ENCODE data around the gene SOX13.
A peak's percentile ranks its signal among the peaks of the same experiment; 100 is the strongest.

The SOX13 gene

GRCh38 chr1:204091066-204091465 is 18.2 kb downstream of the SOX13 start:
- H2BK12ac ChIP-seq (ENCODE audit: low read length), result no peak overlapping the region
- no peak overlapping the region for H4K91ac ChIP-seq (ENCODE audit: low read depth, low read length)
- WGBS (ENCODE audit: extremely low coverage, insufficient coverage, insufficient read length), result no CpG with 5 or more reads among the region's 7 CpGs
- no peak overlapping the region for H2BK5ac ChIP-seq (ENCODE audit: low read depth, low read length, poor library complexity)
- no peak overlapping the region for H3K14ac ChIP-seq (ENCODE audit: low read length)
- H3K23ac ChIP-seq (ENCODE audit: low read length), result no peak overlapping the region
- no peak overlapping the region for H2AFZ ChIP-seq (ENCODE audit: insufficient read depth, low read length, poor library complexity)
- DNase-seq, result no peak
- H3K18ac ChIP-seq (ENCODE audit: low read length), result no peak overlapping the region
- H3K4me3 ChIP-seq (ENCODE audit: low read depth, low read length), result no peak overlapping the region
- no peak overlapping the region for H4K8ac ChIP-seq (ENCODE audit: low read depth, low read length)
- no peak overlapping the region for H2AK5ac ChIP-seq (ENCODE audit: low read length)
- H3K79me2 ChIP-seq (ENCODE audit: control insufficient read depth, insufficient read depth, low read length, poor library complexity), result peaks cover 20% of the 10 kb centered on the region
- H3K9ac ChIP-seq (ENCODE audit: low read length), result no peak overlapping the region
- H4K12ac ChIP-seq (ENCODE audit: low read depth, low read length), result no peak overlapping the region
- H3K27ac ChIP-seq (ENCODE audit: low read depth, low read length), result no peak overlapping the region
- H3K4me2 ChIP-seq (ENCODE audit: low read length), result no peak overlapping the region
- H3K79me1 ChIP-seq (ENCODE audit: low read length), result peaks cover 4% of the 10 kb centered on the region
- no peaks in the 10 kb centered on the region for H3K9me3 ChIP-seq (ENCODE audit: insufficient read depth, low read depth, low read length)
- peaks cover 13 to 36% of the 10 kb centered on the region in 2 experiments for H3K4me1 ChIP-seq (ENCODE audit: control insufficient read depth in 1 of 2, insufficient read depth in 2 of 2, low read length in 2 of 2)
- no peaks in the 10 kb centered on the region for H3K36me3 ChIP-seq (ENCODE audit: control insufficient read depth in 1 of 2, insufficient read depth in 2 of 2, low read length in 2 of 2)
- no peak overlapping the region for H2BK120ac ChIP-seq (ENCODE audit: insufficient read depth, low read length, poor library complexity)
- H3K27me3 ChIP-seq (ENCODE audit: insufficient read depth, low read length), result no peaks in the 10 kb centered on the region
- H3K4ac ChIP-seq (ENCODE audit: low read depth, low read length), result peak overlapping the region; percentile 51

DNA sequence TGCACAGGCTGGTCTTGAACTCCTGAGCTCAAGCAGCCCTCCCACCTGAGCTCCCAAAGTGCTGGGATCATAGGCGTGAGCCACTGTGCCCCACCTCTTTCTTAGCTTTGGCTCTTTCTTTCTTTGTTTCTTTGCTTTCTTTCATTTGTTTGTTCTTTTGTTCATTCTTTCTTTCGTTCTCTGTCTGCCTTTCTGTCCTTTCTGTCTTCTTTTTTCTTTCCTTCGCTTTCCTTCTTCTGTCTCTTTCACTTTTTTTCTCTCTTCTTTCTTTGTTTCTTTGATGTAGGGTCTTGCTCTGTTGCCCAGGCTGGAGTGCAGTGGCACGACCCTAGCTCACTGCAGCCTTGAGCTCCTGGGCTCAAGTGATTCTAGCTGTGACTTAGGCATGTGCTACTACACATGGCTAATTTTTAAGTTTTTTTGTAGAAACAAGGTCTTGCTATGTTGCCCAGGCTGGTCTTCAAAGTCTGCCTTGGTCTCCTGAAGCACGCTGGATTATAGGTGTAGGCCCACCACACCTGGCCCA is 18.9 kb downstream of the SOX13 start:
- no peak overlapping the region for H4K12ac ChIP-seq (ENCODE audit: low read depth, low read length)
- H3K4me2 ChIP-seq (ENCODE audit: low read length), result no peak overlapping the region
- H3K4me1 ChIP-seq (ENCODE audit: control insufficient read depth in 1 of 2, insufficient read depth in 2 of 2, low read length in 2 of 2), result peaks cover 14 to 36% of the 10 kb centered on the region in 2 experiments
- no peak for DNase-seq
- no peak overlapping the region for H3K4me3 ChIP-seq (ENCODE audit: low read depth, low read length)
- H3K23ac ChIP-seq (ENCODE audit: low read length), result no peak overlapping the region
- H3K27ac ChIP-seq (ENCODE audit: low read depth, low read length), result no peak overlapping the region
- H2BK5ac ChIP-seq (ENCODE audit: low read depth, low read length, poor library complexity), result no peak overlapping the region
- no peak overlapping the region for H4K91ac ChIP-seq (ENCODE audit: low read depth, low read length)
- H3K36me3 ChIP-seq (ENCODE audit: control insufficient read depth in 1 of 2, insufficient read depth in 2 of 2, low read length in 2 of 2), result peaks cover 0 to under 1% of the 10 kb centered on the region in 2 experiments
- peaks cover 20% of the 10 kb centered on the region for H3K79me2 ChIP-seq (ENCODE audit: control insufficient read depth, insufficient read depth, low read length, poor library complexity)
- H4K8ac ChIP-seq (ENCODE audit: low read depth, low read length), result no peak overlapping the region
- H3K4ac ChIP-seq (ENCODE audit: low read depth, low read length), result no peak overlapping the region
- peaks cover 4% of the 10 kb centered on the region for H3K79me1 ChIP-seq (ENCODE audit: low read length)
- no peaks in the 10 kb centered on the region for H3K9me3 ChIP-seq (ENCODE audit: insufficient read depth, low read depth, low read length)
- H2BK12ac ChIP-seq (ENCODE audit: low read length), result no peak overlapping the region
- no peak overlapping the region for H3K18ac ChIP-seq (ENCODE audit: low read length)
- H3K14ac ChIP-seq (ENCODE audit: low read length), result no peak overlapping the region
- no CpG with 5 or more reads among the region's 5 CpGs for WGBS (ENCODE audit: extremely low coverage, insufficient coverage, insufficient read length)
- H3K27me3 ChIP-seq (ENCODE audit: insufficient read depth, low read length), result no peaks in the 10 kb centered on the region
- no peak overlapping the region for H2BK120ac ChIP-seq (ENCODE audit: insufficient read depth, low read length, poor library complexity)
- H3K9ac ChIP-seq (ENCODE audit: low read length), result no peak overlapping the region
- H2AFZ ChIP-seq (ENCODE audit: insufficient read depth, low read length, poor library complexity), result no peak overlapping the region
- H2AK5ac ChIP-seq (ENCODE audit: low read length), result no peak overlapping the region

DNA sequence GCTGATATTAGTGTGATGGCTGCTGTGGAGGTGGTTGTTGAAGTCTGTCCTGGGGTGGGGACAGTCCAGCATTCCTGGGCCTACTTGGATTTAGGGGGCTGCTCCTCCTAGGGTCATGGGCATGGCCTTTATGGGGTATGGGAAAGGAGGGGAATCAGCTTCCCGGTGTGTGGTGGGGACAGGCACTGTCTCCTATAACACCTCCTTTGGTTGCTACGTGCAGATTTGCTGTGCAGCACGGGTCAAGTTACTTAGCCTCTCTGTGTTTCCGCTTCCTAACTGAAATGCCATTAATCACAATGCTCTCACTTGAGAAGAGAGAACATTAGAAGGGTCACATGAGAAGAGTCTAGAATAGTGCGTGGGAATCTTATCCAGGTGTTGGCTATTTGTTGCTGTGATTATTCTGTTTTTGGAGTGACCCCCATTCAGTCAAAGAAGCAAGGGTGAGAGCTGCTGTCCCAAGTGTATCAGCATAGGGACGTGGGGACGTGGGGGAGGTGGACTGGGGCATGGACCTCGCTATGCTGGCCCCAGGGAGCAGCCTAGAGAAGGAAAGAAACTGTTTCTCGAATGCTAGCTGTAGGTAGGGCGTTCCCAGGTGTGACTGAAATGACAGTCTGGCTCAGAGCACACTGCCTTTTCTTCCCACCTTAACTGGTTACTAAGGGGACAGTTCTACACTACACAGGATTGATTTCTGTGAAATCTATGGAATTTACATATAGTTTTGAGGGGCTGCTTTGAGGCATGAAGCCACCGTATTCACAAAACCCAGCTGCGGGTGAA is 19.9 kb downstream of the SOX13 start:
- no CpG with 5 or more reads among the region's 12 CpGs for WGBS (ENCODE audit: extremely low coverage, insufficient coverage, insufficient read length)
- no peak overlapping the region for H4K8ac ChIP-seq (ENCODE audit: low read depth, low read length)
- no peak overlapping the region for H2BK5ac ChIP-seq (ENCODE audit: low read depth, low read length, poor library complexity)

GRCh38 chr1:204093421-204093717 is 20.5 kb downstream of the SOX13 start:
- H3K79me1 ChIP-seq (ENCODE audit: low read length), result peaks cover 6% of the 10 kb centered on the region
- peaks cover 14 to 27% of the 10 kb centered on the region in 2 experiments for H3K4me1 ChIP-seq (ENCODE audit: control insufficient read depth in 1 of 2, insufficient read depth in 2 of 2, low read length in 2 of 2)
- no peak overlapping the region for H4K12ac ChIP-seq (ENCODE audit: low read depth, low read length)
- no peak overlapping the region for H2BK12ac ChIP-seq (ENCODE audit: low read length)
- H3K36me3 ChIP-seq (ENCODE audit: control insufficient read depth in 1 of 2, insufficient read depth in 2 of 2, low read length in 2 of 2), result peaks cover 0 to 2% of the 10 kb centered on the region in 2 experiments
- no peaks in the 10 kb centered on the region for H3K27me3 ChIP-seq (ENCODE audit: insufficient read depth, low read length)
- H3K27ac ChIP-seq (ENCODE audit: low read depth, low read length), result no peak overlapping the region
- peaks cover 18% of the 10 kb centered on the region for H3K79me2 ChIP-seq (ENCODE audit: control insufficient read depth, insufficient read depth, low read length, poor library complexity)
- no peak overlapping the region for H3K9ac ChIP-seq (ENCODE audit: low read length)
- H4K91ac ChIP-seq (ENCODE audit: low read depth, low read length), result no peak overlapping the region
- H3K18ac ChIP-seq (ENCODE audit: low read length), result no peak overlapping the region
- WGBS (ENCODE audit: extremely low coverage, insufficient coverage, insufficient read length), result no CpG with 5 or more reads among the region's 4 CpGs
- H4K8ac ChIP-seq (ENCODE audit: low read depth, low read length), result no peak overlapping the region
- no peak overlapping the region for H2AK5ac ChIP-seq (ENCODE audit: low read length)
- DNase-seq, result no peak
- H3K14ac ChIP-seq (ENCODE audit: low read length), result no peak overlapping the region
- no peaks in the 10 kb centered on the region for H3K9me3 ChIP-seq (ENCODE audit: insufficient read depth, low read depth, low read length)
- no peak overlapping the region for H2BK120ac ChIP-seq (ENCODE audit: insufficient read depth, low read length, poor library complexity)
- no peak overlapping the region for H3K23ac ChIP-seq (ENCODE audit: low read length)
- H3K4me3 ChIP-seq (ENCODE audit: low read depth, low read length), result no peak overlapping the region
- peak overlapping the region; percentile 35 for H3K4ac ChIP-seq (ENCODE audit: low read depth, low read length)
- no peak overlapping the region for H3K4me2 ChIP-seq (ENCODE audit: low read length)
- no peak overlapping the region for H2BK5ac ChIP-seq (ENCODE audit: low read depth, low read length, poor library complexity)
- H2AFZ ChIP-seq (ENCODE audit: insufficient read depth, low read length, poor library complexity), result no peak overlapping the region

More for the DNA sequence above, 19.9 kb downstream of the SOX13 start:
- Histone ChIP-seq H3K14ac (ENCODE audit: low read length) (no peak overlapping the region), H3K79me1 (ENCODE audit: low read length) (peaks cover 6% of the 10 kb centered on the region), H3K79me2 (ENCODE audit: control insufficient read depth, insufficient read depth, low read length, poor library complexity) (peaks cover 21% of the 10 kb centered on the region), H3K4me3 (ENCODE audit: low read depth, low read length) (no peak overlapping the region), H3K4me2 (ENCODE audit: low read length) (no peak overlapping the region), H3K23ac (ENCODE audit: low read length) (no peak overlapping the region), H2AK5ac (ENCODE audit: low read length) (no peak overlapping the region), H3K9ac (ENCODE audit: low read length) (no peak overlapping the region), H3K4ac (ENCODE audit: low read depth, low read length) (no peak overlapping the region), H3K36me3 (ENCODE audit: control insufficient read depth in 1 of 2, insufficient read depth in 2 of 2, low read length in 2 of 2) (peaks cover 0 to 2% of the 10 kb centered on the region in 2 experiments), H2BK12ac (ENCODE audit: low read length) (no peak overlapping the region), H2AFZ (ENCODE audit: insufficient read depth, low read length, poor library complexity) (no peak overlapping the region), H4K91ac (ENCODE audit: low read depth, low read length) (no peak overlapping the region), H3K27me3 (ENCODE audit: insufficient read depth, low read length) (no peaks in the 10 kb centered on the region), H2BK120ac (ENCODE audit: insufficient read depth, low read length, poor library complexity) (no peak overlapping the region), H3K27ac (ENCODE audit: low read depth, low read length) (no peak overlapping the region), H3K4me1 (ENCODE audit: control insufficient read depth in 1 of 2, insufficient read depth in 2 of 2, low read length in 2 of 2) (peaks cover 14 to 31% of the 10 kb centered on the region in 2 experiments), H3K18ac (ENCODE audit: low read length) (no peak overlapping the region), H4K12ac (ENCODE audit: low read depth, low read length) (no peak overlapping the region), H3K9me3 (ENCODE audit: insufficient read depth, low read depth, low read length) (no peaks in the 10 kb centered on the region)
- no peak for DNase-seq
